Panc1 (cell line): ENCODE results near the gene CHSY3.

Source experiments
- POLR2AphosphoS5 ChIP-seq: IDR thresholded peaks from 2 replicates; pipeline ENCODE4 v1.6.1; 2012; ENCODE audit warnings: mild to moderate bottlenecking, low read depth, low read length, moderate library complexity
- SIN3A ChIP-seq: IDR thresholded peaks from 2 replicates; pipeline ENCODE4 v1.6.1; 2012; ENCODE audit warnings: low read depth, mild to moderate bottlenecking, low read length, moderate library complexity, borderline replicate concordance; ENCODE audit not compliant: insufficient read depth
- TCF7L2 ChIP-seq: IDR thresholded peaks from 2 replicates; pipeline ENCODE4 v1.6.1; 2011; ENCODE audit warnings: mild to moderate bottlenecking, low read depth, low read length, inconsistent platforms
- TF ChIP-seq, protein P1 (sequence below): fragments of 450-650 bp; IDR thresholded peaks from 2 replicates; pipeline ENCODE4 v1.5.1; 2017; ENCODE audit warnings: mild to moderate bottlenecking
- TF ChIP-seq, protein P2 (sequence below), 2 experiments: IDR thresholded peaks; 2 replicates each; pipeline ENCODE4 v1.6.1; 2011 to 2012; ENCODE audit warnings: low read depth in 2 of 2, control low read depth in 1 of 2, low read length in 1 of 2, mild to moderate bottlenecking in 1 of 2, moderate library complexity in 1 of 2; ENCODE audit not compliant: insufficient read depth in 1 of 2

DNA sequence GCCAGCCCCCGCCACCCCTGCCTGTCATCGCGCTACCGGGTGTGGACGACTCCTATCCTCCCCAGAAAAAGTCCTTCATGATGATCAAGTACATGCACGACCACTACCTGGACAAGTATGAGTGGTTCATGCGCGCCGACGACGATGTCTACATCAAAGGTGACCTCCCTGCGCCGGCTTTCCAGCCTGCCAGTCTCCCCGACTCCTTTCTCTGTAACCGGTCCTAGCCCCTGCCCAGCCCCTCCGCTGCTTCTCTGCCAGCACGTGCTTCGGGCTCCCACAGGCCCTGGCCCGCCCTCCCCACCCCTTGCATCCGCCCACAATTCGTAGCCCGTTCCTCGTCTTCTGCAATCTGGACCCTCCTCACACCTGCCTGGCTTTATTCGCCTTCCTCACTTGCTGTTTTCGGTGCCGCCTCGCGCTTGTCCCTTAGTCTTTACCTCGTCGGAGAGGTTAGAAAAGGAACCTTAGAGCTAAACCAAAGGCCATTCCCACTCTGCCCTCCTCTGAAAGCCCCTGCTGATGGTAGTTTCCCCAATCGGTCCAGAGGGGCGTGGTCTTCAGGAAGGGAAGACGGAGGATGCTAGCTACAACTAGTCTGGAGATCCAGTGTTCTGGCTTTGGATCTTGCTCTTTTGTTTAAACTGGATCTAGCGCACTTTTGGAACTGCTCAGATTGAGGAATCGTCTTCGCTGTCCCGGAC, 1.4 kb downstream of the CHSY3 start:
- TF ChIP-seq, protein P1, sequence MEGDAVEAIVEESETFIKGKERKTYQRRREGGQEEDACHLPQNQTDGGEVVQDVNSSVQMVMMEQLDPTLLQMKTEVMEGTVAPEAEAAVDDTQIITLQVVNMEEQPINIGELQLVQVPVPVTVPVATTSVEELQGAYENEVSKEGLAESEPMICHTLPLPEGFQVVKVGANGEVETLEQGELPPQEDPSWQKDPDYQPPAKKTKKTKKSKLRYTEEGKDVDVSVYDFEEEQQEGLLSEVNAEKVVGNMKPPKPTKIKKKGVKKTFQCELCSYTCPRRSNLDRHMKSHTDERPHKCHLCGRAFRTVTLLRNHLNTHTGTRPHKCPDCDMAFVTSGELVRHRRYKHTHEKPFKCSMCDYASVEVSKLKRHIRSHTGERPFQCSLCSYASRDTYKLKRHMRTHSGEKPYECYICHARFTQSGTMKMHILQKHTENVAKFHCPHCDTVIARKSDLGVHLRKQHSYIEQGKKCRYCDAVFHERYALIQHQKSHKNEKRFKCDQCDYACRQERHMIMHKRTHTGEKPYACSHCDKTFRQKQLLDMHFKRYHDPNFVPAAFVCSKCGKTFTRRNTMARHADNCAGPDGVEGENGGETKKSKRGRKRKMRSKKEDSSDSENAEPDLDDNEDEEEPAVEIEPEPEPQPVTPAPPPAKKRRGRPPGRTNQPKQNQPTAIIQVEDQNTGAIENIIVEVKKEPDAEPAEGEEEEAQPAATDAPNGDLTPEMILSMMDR: no peak
- TF ChIP-seq POLR2AphosphoS5 (no peak), TCF7L2 (no peak), SIN3A (no peak)
- TF ChIP-seq, protein P2, sequence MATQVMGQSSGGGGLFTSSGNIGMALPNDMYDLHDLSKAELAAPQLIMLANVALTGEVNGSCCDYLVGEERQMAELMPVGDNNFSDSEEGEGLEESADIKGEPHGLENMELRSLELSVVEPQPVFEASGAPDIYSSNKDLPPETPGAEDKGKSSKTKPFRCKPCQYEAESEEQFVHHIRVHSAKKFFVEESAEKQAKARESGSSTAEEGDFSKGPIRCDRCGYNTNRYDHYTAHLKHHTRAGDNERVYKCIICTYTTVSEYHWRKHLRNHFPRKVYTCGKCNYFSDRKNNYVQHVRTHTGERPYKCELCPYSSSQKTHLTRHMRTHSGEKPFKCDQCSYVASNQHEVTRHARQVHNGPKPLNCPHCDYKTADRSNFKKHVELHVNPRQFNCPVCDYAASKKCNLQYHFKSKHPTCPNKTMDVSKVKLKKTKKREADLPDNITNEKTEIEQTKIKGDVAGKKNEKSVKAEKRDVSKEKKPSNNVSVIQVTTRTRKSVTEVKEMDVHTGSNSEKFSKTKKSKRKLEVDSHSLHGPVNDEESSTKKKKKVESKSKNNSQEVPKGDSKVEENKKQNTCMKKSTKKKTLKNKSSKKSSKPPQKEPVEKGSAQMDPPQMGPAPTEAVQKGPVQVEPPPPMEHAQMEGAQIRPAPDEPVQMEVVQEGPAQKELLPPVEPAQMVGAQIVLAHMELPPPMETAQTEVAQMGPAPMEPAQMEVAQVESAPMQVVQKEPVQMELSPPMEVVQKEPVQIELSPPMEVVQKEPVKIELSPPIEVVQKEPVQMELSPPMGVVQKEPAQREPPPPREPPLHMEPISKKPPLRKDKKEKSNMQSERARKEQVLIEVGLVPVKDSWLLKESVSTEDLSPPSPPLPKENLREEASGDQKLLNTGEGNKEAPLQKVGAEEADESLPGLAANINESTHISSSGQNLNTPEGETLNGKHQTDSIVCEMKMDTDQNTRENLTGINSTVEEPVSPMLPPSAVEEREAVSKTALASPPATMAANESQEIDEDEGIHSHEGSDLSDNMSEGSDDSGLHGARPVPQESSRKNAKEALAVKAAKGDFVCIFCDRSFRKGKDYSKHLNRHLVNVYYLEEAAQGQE (IDR thresholded peaks at IDR 0.05; ENCODE audit: insufficient read depth in 1 of 2, low read depth in 2 of 2, low read length in 1 of 2): no peak
